Adrenal gland (tissue), 5 donors: Measurements from ENCODE around the gene MDK.

Experiments used
- CTCF ChIP-seq, 6 experiments: fragments of 450-650 bp in 4 of 6; fragments of 200-600 bp in 2 of 6; sonication (generic) in 1 of 6; IDR thresholded peaks; 1 replicate in 5 of 6; 2 replicates in 1 of 6; pipeline versions ENCODE4 v1.5.1 to v1.8.0; 2016 to 2021; ENCODE audit warnings: antibody characterized with exemption in 6 of 6, mild to moderate bottlenecking in 2 of 6, moderate library complexity in 1 of 6
- POLR2A ChIP-seq, 2 donors: fragments of 450-650 bp; IDR thresholded peaks; one replicate each; pipeline ENCODE4 v1.6.1; 2017; ENCODE audit warnings: antibody characterized with exemption in 2 of 2, mild to moderate bottlenecking in 2 of 2, moderate library complexity in 1 of 2
- donor health status: DM: no; HTN: no; CAD: no.

GRCh38 chr11:46352063-46352841 lies 29.2 kb upstream of the MDK start:
- no peak for TF ChIP-seq POLR2A (IDR thresholded peaks at IDR 0.05)
- peak; percentile 85 to 95 (median 90) for TF ChIP-seq CTCF (IDR thresholded peaks at IDR 0.05)
